ENCODE data around the gene GSTM2. TPM values are rescaled to one million over a fixed set of nuclear protein-coding genes. Genes with fewer than 3 reads are reported as not detected.
A peak's percentile ranks its signal among the peaks of the same experiment; 100 is the strongest.

Gene GSTM2
- total RNA-seq, 1 donor from 2014 or later: 32.9 TPM

GRCh38 chr1:109649491-109649914 is 18.4 kb upstream of the GSTM2 start:
- no peak overlapping the region for H3K27ac ChIP-seq (ENCODE audit: low read depth, low read length)

DNA sequence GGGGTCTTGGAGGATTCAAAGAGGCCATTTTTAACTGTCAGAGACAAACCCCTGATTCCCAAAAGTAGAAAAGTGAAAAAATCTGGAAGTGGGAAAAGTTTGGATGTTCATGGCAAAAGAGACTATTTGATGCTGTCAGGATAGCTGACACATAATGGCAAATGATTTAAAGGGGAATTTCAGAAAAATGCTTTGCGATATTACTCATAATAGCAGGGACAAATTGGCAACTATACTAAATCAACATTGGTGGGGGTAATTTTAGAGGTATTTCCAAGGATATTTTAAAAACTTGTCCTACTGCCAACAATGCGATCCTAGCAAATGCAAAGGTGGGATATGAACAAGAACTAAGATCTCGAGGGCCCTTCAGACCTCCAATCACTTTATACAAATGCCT is 17.2 kb upstream of the GSTM2 start:
- no peaks in the 10 kb centered on the region for H3K36me3 ChIP-seq (ENCODE audit: control insufficient read depth in 3 of 3, insufficient read depth in 3 of 3, low read length in 3 of 3)
- no peak overlapping the region for H3K4me3 ChIP-seq (ENCODE audit: low read length in 3 of 3)
- no peaks in the 10 kb centered on the region for H3K9me3 ChIP-seq (ENCODE audit: control insufficient read depth in 3 of 3, low read length in 3 of 3)
- H3K4me1 ChIP-seq (ENCODE audit: control insufficient read depth in 3 of 3, insufficient read depth in 3 of 3, low read length in 3 of 3): peaks cover 6 to 15% (median 13%) of the 10 kb centered on the region in 3 donors
- no peak overlapping the region for H3K9ac ChIP-seq (ENCODE audit: low read depth in 1 of 3, low read length in 3 of 3)
- no peaks in the 10 kb centered on the region for H3K27me3 ChIP-seq (ENCODE audit: control insufficient read depth in 3 of 3, insufficient read depth in 3 of 3, low read length in 3 of 3)
- H3K27ac ChIP-seq (ENCODE audit: low read depth, low read length): no peak overlapping the region

More at GRCh38 chr1:109649491-109649914, 18.4 kb upstream of the GSTM2 start:
- no peaks in the 10 kb centered on the region for H3K36me3 ChIP-seq (ENCODE audit: control insufficient read depth in 3 of 3, insufficient read depth in 3 of 3, low read length in 3 of 3)
- no peaks in the 10 kb centered on the region for H3K9me3 ChIP-seq (ENCODE audit: control insufficient read depth in 3 of 3, low read length in 3 of 3)
- peak overlapping the region; percentile 2 to 58 (median 41) for H3K4me3 ChIP-seq (ENCODE audit: low read length in 3 of 3)
- peak overlapping the region in 1 of 3 donors; percentile 10 for H3K9ac ChIP-seq (ENCODE audit: low read depth in 1 of 3, low read length in 3 of 3)
- H3K27me3 ChIP-seq (ENCODE audit: control insufficient read depth in 3 of 3, insufficient read depth in 3 of 3, low read length in 3 of 3): no peaks in the 10 kb centered on the region
- H3K4me1 ChIP-seq (ENCODE audit: control insufficient read depth in 3 of 3, insufficient read depth in 3 of 3, low read length in 3 of 3): peaks cover 0 to 4% (median 1%) of the 10 kb centered on the region in 3 donors

GRCh38 chr1:109652402-109652801 is 15.5 kb upstream of the GSTM2 start:
- Histone ChIP-seq H3K9ac (ENCODE audit: low read depth in 1 of 3, low read length in 3 of 3) (no peak overlapping the region), H3K27me3 (ENCODE audit: control insufficient read depth in 3 of 3, insufficient read depth in 3 of 3, low read length in 3 of 3) (no peaks in the 10 kb centered on the region), H3K36me3 (ENCODE audit: control insufficient read depth in 3 of 3, insufficient read depth in 3 of 3, low read length in 3 of 3) (peaks cover 0 to 2% (median 0%) of the 10 kb centered on the region in 3 donors), H3K27ac (ENCODE audit: low read depth, low read length) (no peak overlapping the region), H3K9me3 (ENCODE audit: control insufficient read depth in 3 of 3, low read length in 3 of 3) (no peaks in the 10 kb centered on the region), H3K4me3 (ENCODE audit: low read length in 3 of 3) (no peak overlapping the region), H3K4me1 (ENCODE audit: control insufficient read depth in 3 of 3, insufficient read depth in 3 of 3, low read length in 3 of 3) (peaks cover 12 to 31% (median 20%) of the 10 kb centered on the region in 3 donors)

DNA sequence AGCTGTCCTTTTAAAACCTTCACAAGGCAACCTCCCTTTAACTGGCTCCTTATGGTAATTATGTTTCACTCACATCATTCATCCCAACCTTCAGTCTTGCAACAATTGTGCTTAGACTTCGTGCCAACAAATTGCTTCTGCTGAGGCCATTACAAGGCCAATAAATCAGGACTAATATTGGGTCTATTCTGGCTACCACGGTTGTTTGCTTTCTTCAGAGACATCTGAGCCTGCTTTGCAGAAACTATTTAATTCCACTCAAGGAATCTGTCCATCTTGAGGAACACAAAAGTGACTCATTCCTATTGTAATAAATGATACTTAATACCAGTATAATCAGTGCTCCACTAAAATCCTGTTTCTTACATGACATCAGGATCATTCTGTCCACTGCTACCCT is 14.6 kb upstream of the GSTM2 start:
- Histone ChIP-seq H3K36me3 (ENCODE audit: control insufficient read depth in 3 of 3, insufficient read depth in 3 of 3, low read length in 3 of 3) (peaks cover 0 to 10% (median 3%) of the 10 kb centered on the region in 3 donors), H3K9ac (ENCODE audit: low read depth in 1 of 3, low read length in 3 of 3) (no peak overlapping the region), H3K4me1 (ENCODE audit: control insufficient read depth in 3 of 3, insufficient read depth in 3 of 3, low read length in 3 of 3) (peaks cover 16 to 37% (median 20%) of the 10 kb centered on the region in 3 donors), H3K9me3 (ENCODE audit: control insufficient read depth in 3 of 3, low read length in 3 of 3) (no peaks in the 10 kb centered on the region), H3K27ac (ENCODE audit: low read depth, low read length) (no peak overlapping the region), H3K27me3 (ENCODE audit: control insufficient read depth in 3 of 3, insufficient read depth in 3 of 3, low read length in 3 of 3) (no peaks in the 10 kb centered on the region), H3K4me3 (ENCODE audit: low read length in 3 of 3) (no peak overlapping the region)

- Histone ChIP-seq H3K4me3 (ENCODE audit: low read length in 3 of 3) (no peak overlapping the region), H3K27me3 (ENCODE audit: control insufficient read depth in 3 of 3, insufficient read depth in 3 of 3, low read length in 3 of 3) (no peaks in the 10 kb centered on the region), H3K4me1 (ENCODE audit: control insufficient read depth in 3 of 3, insufficient read depth in 3 of 3, low read length in 3 of 3) (peaks cover 19 to 40% (median 23%) of the 10 kb centered on the region in 3 donors), H3K36me3 (ENCODE audit: control insufficient read depth in 3 of 3, insufficient read depth in 3 of 3, low read length in 3 of 3) (peaks cover 2 to 20% (median 6%) of the 10 kb centered on the region in 3 donors), H3K27ac (ENCODE audit: low read depth, low read length) (peak overlapping the region; percentile 83), H3K9ac (ENCODE audit: low read depth in 1 of 3, low read length in 3 of 3) (peak overlapping the region in 1 of 3 donors; percentile 25), H3K9me3 (ENCODE audit: control insufficient read depth in 3 of 3, low read length in 3 of 3) (no peaks in the 10 kb centered on the region)
Observed at GRCh38 chr1:109654519-109654918, 13.3 kb upstream of the GSTM2 start.

DNA sequence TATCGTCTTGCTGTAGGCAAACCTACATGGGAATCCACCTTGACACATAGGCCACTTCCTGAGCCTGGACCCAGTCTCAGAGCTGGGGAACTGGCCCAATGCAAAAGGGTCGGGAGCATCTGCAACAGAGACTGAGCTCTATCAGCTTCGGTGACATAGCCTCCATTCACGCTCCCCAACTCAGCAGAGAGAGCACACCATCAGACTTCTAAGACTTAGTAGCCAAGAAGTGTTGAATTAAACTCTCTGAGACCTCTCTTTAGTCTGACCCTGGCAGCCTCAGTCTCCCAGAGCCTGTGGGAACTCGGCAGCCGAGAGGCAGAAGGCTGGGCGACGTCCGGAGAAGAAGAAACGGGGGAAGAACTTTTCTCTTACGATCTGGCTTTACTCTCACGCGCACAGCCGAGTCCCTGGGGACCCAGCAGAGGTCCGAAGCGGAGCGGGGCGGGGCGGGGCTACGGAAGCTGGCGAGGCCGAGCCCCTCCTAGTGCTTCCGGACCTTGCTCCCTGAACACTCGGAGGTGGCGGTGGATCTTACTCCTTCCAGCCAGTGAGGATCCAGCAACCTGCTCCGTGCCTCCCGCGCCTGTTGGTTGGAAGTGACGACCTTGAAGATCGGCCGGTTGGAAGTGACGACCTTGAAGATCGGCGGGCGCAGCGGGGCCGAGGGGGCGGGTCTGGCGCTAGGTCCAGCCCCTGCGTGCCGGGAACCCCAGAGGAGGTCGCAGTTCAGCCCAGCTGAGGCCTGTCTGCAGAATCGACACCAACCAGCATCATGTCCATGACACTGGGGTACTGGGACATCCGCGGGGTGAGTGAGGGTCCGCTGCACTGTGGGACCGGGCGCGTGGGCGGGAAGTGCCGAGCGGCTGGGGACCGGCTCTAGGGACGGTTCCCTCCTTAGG is 12.0 kb upstream of the GSTM2 start, which contains the start of gene GSTM4:
Gene GSTM4 (plus strand): TSS at position 485 of the 905 bp plus-strand sequence. CDS start 291 bp downstream, at position 776.
- no peaks in the 10 kb centered on the region for H3K27me3 ChIP-seq (ENCODE audit: control insufficient read depth in 3 of 3, insufficient read depth in 3 of 3, low read length in 3 of 3)
- peak within 1 kb of the TSS; percentile 83 to 96 (median 95) for H3K9ac ChIP-seq (ENCODE audit: low read depth in 1 of 3, low read length in 3 of 3)
- peaks cover 13 to 29% (median 17%) of the 10 kb centered on the region in 3 donors for H3K36me3 ChIP-seq (ENCODE audit: control insufficient read depth in 3 of 3, insufficient read depth in 3 of 3, low read length in 3 of 3)
- peak within 1 kb of the TSS; percentile 83 for H3K27ac ChIP-seq (ENCODE audit: low read depth, low read length)
- H3K4me3 ChIP-seq (ENCODE audit: low read length in 3 of 3): peak within 1 kb of the TSS; percentile 82 to 95 (median 93)
- H3K4me1 ChIP-seq (ENCODE audit: control insufficient read depth in 3 of 3, insufficient read depth in 3 of 3, low read length in 3 of 3): peaks cover 19 to 40% (median 23%) of the 10 kb centered on the region in 3 donors
- H3K9me3 ChIP-seq (ENCODE audit: control insufficient read depth in 3 of 3, low read length in 3 of 3): no peaks in the 10 kb centered on the region

DNA sequence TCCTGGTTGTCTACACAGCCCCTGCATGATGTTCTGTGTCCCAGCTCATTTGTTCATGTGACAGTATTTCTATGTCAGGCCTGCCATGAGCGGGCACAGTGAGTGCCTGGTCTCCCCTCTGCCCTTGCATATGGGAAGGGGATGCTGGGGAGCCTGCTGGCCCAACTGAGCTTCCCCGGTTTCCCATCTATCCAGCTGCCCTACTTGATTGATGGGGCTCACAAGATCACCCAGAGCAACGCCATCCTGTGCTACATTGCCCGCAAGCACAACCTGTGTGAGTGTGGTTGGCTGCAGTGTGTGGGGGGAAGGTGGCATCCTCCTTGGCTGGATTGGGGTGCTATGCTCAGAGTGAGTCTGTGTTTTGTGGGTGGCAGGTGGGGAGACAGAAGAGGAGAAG is 10.5 kb upstream of the GSTM2 start:
- Histone ChIP-seq H3K9me3 (ENCODE audit: control insufficient read depth in 3 of 3, low read length in 3 of 3) (no peaks in the 10 kb centered on the region), H3K36me3 (ENCODE audit: control insufficient read depth in 3 of 3, insufficient read depth in 3 of 3, low read length in 3 of 3) (peaks cover 21 to 34% (median 29%) of the 10 kb centered on the region in 3 donors), H3K27me3 (ENCODE audit: control insufficient read depth in 3 of 3, insufficient read depth in 3 of 3, low read length in 3 of 3) (no peaks in the 10 kb centered on the region), H3K4me3 (ENCODE audit: low read length in 3 of 3) (no peak overlapping the region), H3K4me1 (ENCODE audit: control insufficient read depth in 3 of 3, insufficient read depth in 3 of 3, low read length in 3 of 3) (peaks cover 19 to 40% (median 23%) of the 10 kb centered on the region in 3 donors), H3K27ac (ENCODE audit: low read depth, low read length) (no peak overlapping the region), H3K9ac (ENCODE audit: low read depth in 1 of 3, low read length in 3 of 3) (no peak overlapping the region)

- H3K4me3 ChIP-seq (ENCODE audit: low read length in 3 of 3): no peak overlapping the region
- peaks cover 19 to 40% (median 24%) of the 10 kb centered on the region in 3 donors for H3K4me1 ChIP-seq (ENCODE audit: control insufficient read depth in 3 of 3, insufficient read depth in 3 of 3, low read length in 3 of 3)
- H3K9ac ChIP-seq (ENCODE audit: low read depth in 1 of 3, low read length in 3 of 3): peak overlapping the region in 1 of 3 donors; percentile 19
- peaks cover 22 to 34% (median 29%) of the 10 kb centered on the region in 3 donors for H3K36me3 ChIP-seq (ENCODE audit: control insufficient read depth in 3 of 3, insufficient read depth in 3 of 3, low read length in 3 of 3)
- no peak overlapping the region for H3K27ac ChIP-seq (ENCODE audit: low read depth, low read length)
- H3K27me3 ChIP-seq (ENCODE audit: control insufficient read depth in 3 of 3, insufficient read depth in 3 of 3, low read length in 3 of 3): no peaks in the 10 kb centered on the region
- no peaks in the 10 kb centered on the region for H3K9me3 ChIP-seq (ENCODE audit: control insufficient read depth in 3 of 3, low read length in 3 of 3)
Observed at GRCh38 chr1:109657970-109658369, 9.9 kb upstream of the GSTM2 start.

DNA sequence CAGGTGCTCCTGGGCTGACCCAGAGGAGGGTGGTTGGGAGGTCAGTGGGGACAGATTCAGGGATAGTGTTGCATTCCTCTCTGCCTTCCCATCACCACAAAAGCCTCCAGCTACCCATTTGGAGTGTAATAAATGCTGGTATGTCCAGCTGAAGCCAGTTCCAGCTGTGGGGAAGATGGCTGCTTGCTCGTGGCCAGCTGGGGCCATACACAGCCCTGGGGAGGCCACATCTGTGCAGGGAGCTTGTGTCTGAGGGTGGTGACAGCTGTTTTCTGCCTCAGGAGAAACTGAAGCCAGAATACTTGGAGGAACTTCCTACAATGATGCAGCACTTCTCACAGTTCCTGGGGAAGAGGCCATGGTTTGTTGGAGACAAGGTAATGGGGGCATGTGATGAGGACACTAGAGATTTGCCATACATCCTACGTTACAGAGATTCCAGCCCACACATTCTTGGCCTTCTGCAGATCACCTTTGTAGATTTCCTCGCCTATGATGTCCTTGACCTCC is 9.3 kb upstream of the GSTM2 start:
- H3K27ac ChIP-seq (ENCODE audit: low read depth, low read length): no peak overlapping the region
- no peak overlapping the region for H3K4me3 ChIP-seq (ENCODE audit: low read length in 3 of 3)
- peaks cover 22 to 34% (median 29%) of the 10 kb centered on the region in 3 donors for H3K36me3 ChIP-seq (ENCODE audit: control insufficient read depth in 3 of 3, insufficient read depth in 3 of 3, low read length in 3 of 3)
- no peaks in the 10 kb centered on the region for H3K9me3 ChIP-seq (ENCODE audit: control insufficient read depth in 3 of 3, low read length in 3 of 3)
- H3K27me3 ChIP-seq (ENCODE audit: control insufficient read depth in 3 of 3, insufficient read depth in 3 of 3, low read length in 3 of 3): no peaks in the 10 kb centered on the region
- peak overlapping the region in 1 of 3 donors; percentile 19 for H3K9ac ChIP-seq (ENCODE audit: low read depth in 1 of 3, low read length in 3 of 3)
- peaks cover 19 to 42% (median 24%) of the 10 kb centered on the region in 3 donors for H3K4me1 ChIP-seq (ENCODE audit: control insufficient read depth in 3 of 3, insufficient read depth in 3 of 3, low read length in 3 of 3)

DNA sequence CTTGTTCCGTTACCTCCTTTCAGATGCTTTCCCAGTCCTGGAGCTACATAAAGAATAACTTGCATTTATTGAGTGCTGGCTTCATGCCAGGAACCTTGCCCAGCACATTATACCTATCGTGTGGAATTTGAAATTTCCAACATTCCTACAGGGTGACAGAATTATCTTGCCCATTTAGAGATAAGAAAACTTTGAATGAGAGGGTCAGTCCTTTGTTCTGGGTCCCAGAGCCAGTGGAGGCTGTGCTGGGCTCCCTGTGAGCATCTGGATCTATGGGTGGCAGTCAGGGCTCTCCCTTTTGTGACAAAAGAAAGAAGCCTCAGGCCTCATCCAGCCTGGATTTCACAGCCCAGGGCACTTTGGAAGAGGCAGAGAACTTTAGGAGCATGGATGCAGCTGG is 8.7 kb upstream of the GSTM2 start:
- H3K27ac ChIP-seq (ENCODE audit: low read depth, low read length): no peak overlapping the region
- H3K36me3 ChIP-seq (ENCODE audit: control insufficient read depth in 3 of 3, insufficient read depth in 3 of 3, low read length in 3 of 3): peaks cover 22 to 34% (median 29%) of the 10 kb centered on the region in 3 donors
- H3K9me3 ChIP-seq (ENCODE audit: control insufficient read depth in 3 of 3, low read length in 3 of 3): no peaks in the 10 kb centered on the region
- H3K4me3 ChIP-seq (ENCODE audit: low read length in 3 of 3): no peak overlapping the region
- H3K27me3 ChIP-seq (ENCODE audit: control insufficient read depth in 3 of 3, insufficient read depth in 3 of 3, low read length in 3 of 3): no peaks in the 10 kb centered on the region
- peaks cover 22 to 46% (median 28%) of the 10 kb centered on the region in 3 donors for H3K4me1 ChIP-seq (ENCODE audit: control insufficient read depth in 3 of 3, insufficient read depth in 3 of 3, low read length in 3 of 3)
- no peak overlapping the region for H3K9ac ChIP-seq (ENCODE audit: low read depth in 1 of 3, low read length in 3 of 3)

Data from skeletal muscle tissue (tissue), 4 donors.